GM19240 (cell line): ENCODE results near the gene KRTAP5-6.
"Not testable (repeated sequence)": the region's sequence is repeated elsewhere in the genome, so short reads cannot be mapped to it uniquely, and the experiment has no call there.

Experiments used
- DNase-seq: peaks from one replicate; pipeline ENCODE4 v3.0.0; 2011; ENCODE audit warnings: low spot score; ENCODE audit not compliant: insufficient read length

Gene KRTAP5-6

GRCh38 chr11:1683904-1684572 is 13.0 kb upstream of the KRTAP5-6 start:
- DNase-seq = not testable (repeated sequence)

- not testable (repeated sequence) for DNase-seq
These were observed 11.8 kb upstream of the KRTAP5-6 start for GRCh38 chr11:1684886-1685874.

GRCh38 chr11:1686220-1686619 is 10.8 kb upstream of the KRTAP5-6 start:
- DNase-seq = not testable (repeated sequence)

- DNase-seq = not testable (repeated sequence)
These were observed 8.6 kb upstream of the KRTAP5-6 start for GRCh38 chr11:1688336-1688947.

GRCh38 chr11:1689250-1690166 is 7.5 kb upstream of the KRTAP5-6 start:
- not testable (repeated sequence) for DNase-seq

GRCh38 chr11:1690167-1691025 is 6.6 kb upstream of the KRTAP5-6 start:
- DNase-seq = no peak

- no peak for DNase-seq
These were observed 5.7 kb upstream of the KRTAP5-6 start for GRCh38 chr11:1691026-1691877.

- DNase-seq = no peak
These were observed 4.9 kb upstream of the KRTAP5-6 start for GRCh38 chr11:1691878-1692707.

GRCh38 chr11:1692708-1693326 is 4.2 kb upstream of the KRTAP5-6 start:
- DNase-seq = no peak

GRCh38 chr11:1693327-1694063 is 3.5 kb upstream of the KRTAP5-6 start:
- DNase-seq = peak; percentile 69

GRCh38 chr11:1694064-1694845 is 2.7 kb upstream of the KRTAP5-6 start:
- peak; percentile 77 for DNase-seq

GRCh38 chr11:1694846-1695547 is 2.0 kb upstream of the KRTAP5-6 start:
- DNase-seq = no peak

GRCh38 chr11:1695548-1696108 is 1.4 kb upstream of the KRTAP5-6 start:
- no peak for DNase-seq

- no peak for DNase-seq
These were observed 2.8 kb downstream of the KRTAP5-6 start for GRCh38 chr11:1699771-1700170.
